Medulla oblongata (tissue), 1 donor: Measurements from ENCODE around the gene FNIP2.
"Not testable (repeated sequence)": the region's sequence is repeated elsewhere in the genome, so short reads cannot be mapped to it uniquely, and the experiment has no call there.

ENCODE experiments used
- DNase-seq: peaks from one replicate; pipeline ENCODE4 v3.0.0-alpha.2; 2015; ENCODE audit errors: extremely low spot score

The FNIP2 gene

GRCh38 chr4:158912806-158913205, 144.0 kb downstream of the FNIP2 start:
- DNase-seq = no peak

- DNase-seq = no peak
Observed at GRCh38 chr4:158913766-158914165, 144.9 kb downstream of the FNIP2 start.

DNA sequence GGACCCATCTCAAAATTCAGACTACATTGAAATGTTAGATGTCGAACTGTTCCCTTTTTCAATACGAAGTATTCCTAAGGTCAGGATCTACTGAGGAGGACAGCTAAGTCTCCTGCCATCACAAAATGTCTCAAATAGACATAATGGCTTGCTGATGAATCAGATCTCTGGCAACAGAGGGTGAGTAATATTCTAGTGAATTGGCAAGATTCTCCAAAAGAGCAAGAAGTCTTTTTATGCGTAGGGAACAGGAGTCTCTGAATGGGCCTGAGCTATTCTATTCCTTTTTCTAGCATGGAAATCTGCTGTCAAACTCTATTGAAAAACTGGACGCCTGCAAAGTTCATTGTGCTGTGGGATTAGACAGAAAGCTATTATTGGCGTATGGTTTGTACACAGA, 145.4 kb downstream of the FNIP2 start:
- DNase-seq = no peak

GRCh38 chr4:158915683-158916241, 146.9 kb downstream of the FNIP2 start:
- DNase-seq = no peak

GRCh38 chr4:158920452-158920996, 151.7 kb downstream of the FNIP2 start:
- DNase-seq = not testable (repeated sequence)

GRCh38 chr4:158927774-158928173, 158.9 kb downstream of the FNIP2 start:
- not testable (repeated sequence) for DNase-seq

GRCh38 chr4:158929939-158930638, 161.3 kb downstream of the FNIP2 start:
- no peak for DNase-seq

DNA sequence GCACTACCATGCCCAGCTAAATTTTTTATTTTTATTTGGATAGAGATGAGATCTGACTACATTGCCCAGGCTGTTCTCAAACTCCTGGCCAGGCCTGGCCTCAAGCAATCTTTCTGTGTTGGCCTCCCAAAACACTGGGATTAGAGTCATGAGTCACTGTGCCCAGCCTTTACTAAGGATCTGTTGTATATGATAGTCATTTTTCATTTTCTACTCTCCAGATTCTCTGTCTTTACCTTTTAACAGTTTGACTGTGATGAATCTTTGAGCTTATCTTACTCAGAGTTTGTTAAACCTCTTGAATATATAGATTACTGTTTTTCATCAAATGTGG, 161.8 kb downstream of the FNIP2 start:
- no peak for DNase-seq

GRCh38 chr4:158933236-158933635, 164.4 kb downstream of the FNIP2 start:
- DNase-seq = no peak

DNA sequence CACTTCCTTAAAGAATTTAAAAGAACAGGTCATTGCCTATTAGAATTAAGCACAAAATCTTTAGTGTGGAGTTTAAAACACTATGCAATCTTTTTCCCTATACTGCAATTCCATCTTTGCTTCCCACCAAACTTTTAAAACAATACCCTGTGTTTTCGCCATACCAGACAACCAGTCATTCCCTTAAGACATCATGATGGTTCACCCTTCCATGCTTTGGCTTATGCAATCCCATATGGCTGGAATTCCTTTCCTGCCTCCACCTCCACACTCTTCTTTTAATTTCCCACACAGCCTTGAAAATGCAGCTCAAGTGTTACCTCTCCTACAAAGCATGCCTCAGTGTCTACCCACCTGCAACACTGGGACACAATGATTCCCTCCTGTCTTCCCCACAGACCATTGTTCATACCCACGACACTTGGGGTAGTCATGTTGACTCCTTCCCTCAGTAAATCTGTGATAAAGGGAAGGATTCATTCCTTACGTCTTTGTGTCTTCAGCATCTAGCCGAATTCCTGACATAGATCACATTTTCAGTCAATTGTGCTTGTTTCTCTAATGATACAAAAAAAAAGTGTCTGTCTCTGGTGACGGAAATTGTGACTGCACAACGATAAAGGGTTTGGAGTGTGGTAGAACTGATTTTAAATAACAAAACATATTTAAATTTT, 166.3 kb downstream of the FNIP2 start:
- no peak for DNase-seq

GRCh38 chr4:158936238-158936637, 167.4 kb downstream of the FNIP2 start:
- no peak for DNase-seq

DNA sequence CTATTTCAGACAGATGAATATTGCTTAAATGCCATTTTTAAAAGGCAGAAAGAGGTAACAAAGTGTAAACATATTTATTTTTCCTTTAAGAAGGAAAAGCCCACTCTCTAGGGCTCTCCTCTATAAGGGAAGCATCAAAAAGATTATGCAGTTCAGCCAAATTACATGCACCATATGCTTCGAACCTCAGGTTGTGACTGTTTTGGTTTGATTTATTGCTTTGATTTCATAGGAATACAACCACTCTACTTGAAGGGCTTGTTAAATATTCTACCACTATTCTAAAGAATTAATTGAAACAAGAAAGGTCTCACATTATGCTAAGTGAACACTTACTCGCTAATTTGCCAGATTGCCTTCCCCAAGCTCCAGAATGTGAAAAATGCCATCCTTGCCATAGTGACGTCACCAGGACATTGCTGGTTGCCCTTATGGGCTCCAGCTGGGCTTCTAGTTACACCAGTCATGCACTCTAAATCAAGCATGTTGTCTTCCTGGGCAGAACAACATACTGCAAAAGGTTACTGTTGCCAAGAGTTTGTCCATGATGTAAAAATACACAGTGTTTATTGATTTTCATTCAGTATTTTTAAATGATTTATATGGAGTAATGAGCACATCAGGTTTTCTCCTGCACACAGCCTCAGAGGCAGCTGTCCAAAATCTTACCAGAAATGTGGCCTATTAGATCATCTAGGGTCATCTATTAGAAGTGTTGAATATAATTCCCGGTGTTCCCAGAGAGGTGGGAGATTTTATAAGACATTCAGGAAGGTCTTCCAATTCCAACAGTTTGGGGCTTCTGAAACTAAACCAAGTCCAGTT, 169.6 kb downstream of the FNIP2 start:
- DNase-seq = no peak

DNA sequence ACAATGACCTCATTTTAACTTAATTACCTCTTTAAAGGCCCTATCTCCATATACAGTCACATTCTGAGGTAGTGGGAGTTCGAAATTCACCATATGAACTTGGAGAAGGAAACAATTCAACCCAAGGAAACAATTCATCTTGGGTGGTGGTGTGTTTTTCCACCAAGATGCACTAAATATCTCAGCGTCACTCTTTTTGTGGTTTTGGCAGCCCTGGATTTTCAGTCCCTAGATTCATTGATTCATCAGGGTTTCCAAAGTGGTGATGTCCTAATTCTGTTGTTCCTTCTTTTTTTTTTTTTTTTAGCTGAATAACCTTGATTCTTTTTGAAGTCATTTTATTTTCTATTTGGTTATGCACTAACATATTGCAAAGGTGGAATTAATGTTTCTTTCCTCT, 171.4 kb downstream of the FNIP2 start:
- DNase-seq = no peak

GRCh38 chr4:158941321-158941720, 172.5 kb downstream of the FNIP2 start:
- DNase-seq = no peak

GRCh38 chr4:158941895-158942294, 173.1 kb downstream of the FNIP2 start:
- no peak for DNase-seq

GRCh38 chr4:158945529-158946108, 176.8 kb downstream of the FNIP2 start:
- no peak for DNase-seq

DNA sequence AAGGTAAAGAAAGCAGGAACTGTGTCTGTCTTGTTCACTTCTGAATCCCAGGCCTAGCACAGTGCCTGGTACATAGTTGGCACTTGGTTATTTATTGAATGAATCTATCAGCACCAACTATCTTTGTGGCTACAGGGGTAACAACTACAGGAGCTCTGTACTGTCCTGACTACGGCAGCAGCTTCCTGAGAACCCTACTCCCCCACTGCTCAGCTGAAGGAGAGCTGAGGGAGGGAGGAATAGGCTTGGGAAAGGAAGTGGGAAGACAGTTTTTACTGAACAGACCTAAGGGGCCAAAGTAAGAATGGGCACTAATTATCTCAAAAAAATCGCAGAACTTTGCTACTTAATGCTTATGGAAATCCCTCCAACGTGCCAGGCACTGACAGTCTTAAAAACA, 178.0 kb downstream of the FNIP2 start:
- no peak for DNase-seq

DNA sequence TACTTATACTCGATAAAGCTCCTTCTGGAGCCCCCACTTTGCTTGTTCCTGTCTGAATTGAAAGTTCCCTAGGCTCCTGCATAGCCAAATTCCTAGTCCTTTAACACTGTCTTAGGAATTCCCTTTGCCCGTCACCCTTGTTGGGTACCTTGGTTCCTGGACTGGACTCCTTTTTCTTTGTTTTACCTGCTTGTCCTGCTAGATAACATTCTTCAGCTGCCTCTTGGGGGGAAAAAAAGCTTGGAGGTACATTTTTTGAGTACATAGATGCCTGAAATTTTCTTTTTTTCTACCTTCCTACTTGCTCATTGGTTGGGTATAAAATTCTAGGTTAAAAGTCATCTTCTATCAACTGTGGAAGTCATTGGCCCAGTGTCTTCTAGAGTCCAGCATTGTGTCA, 179.2 kb downstream of the FNIP2 start:
- no peak for DNase-seq

DNA sequence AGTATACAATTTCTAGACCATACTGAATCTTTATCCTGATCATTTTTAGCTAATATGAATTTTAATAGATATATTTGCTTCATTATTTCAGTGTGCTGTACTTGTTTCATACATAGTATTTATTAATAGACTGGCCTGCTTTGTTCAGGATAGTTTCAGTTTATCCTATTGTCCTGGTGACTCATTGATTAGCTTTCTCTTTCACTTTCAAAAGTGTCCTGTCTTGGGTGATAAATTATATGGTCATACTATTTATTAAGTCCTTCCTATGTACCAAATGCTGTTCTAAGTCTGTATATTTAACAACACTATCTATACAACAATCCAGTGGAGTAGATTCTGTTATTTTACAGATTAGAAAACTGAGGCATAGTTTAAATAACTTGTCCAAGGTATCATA, 180.3 kb downstream of the FNIP2 start:
- no peak for DNase-seq

DNA sequence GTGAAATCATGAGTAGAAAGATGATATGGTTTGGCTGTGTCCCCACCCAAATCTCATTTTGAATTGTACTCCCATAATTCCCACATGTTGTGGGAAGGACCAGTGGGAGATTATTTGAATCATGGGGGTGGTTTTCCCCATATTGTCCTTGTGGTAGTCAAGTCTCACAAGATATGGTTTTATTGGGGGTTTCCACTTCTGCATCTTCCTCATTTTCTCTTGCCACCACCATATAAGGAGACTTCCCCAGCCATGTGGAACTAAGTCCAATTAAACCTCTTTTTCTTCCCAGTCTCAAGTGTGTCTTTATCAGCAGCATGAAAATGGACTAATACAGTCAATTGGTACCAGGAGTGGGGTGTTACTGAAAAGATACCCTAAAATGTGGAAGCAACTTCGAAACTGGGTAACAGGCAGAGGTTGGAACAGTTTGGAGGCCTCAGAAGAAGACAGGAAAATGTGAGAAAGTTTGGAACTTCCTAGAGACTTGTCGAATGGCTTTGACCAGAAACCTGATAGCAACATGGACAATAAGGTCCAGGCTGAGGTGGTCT, 183.5 kb downstream of the FNIP2 start:
- DNase-seq = not testable (repeated sequence)

GRCh38 chr4:158956345-158956744, 187.5 kb downstream of the FNIP2 start:
- DNase-seq = not testable (repeated sequence)
